Tibial artery (tissue), 4 donors: ENCODE measurements around the gene SLC17A6.

Experiments
- DNase-seq, 2 donors: peaks; one replicate each; pipeline ENCODE4 v3.0.0-alpha.2; 2019
- H3K27ac ChIP-seq, 2 donors: fragments of 200-600 bp; sonication (generic) in 1 of 2; 1 replicate in 1 of 2; 2 replicates in 1 of 2; pipeline ENCODE4 v1.5.1; 2018 to 2019; ENCODE audit warnings: mild to moderate bottlenecking in 1 of 2
- H3K27me3 ChIP-seq, 2 donors: fragments of 200-600 bp; sonication (generic) in 1 of 2; one replicate each; pipeline versions ENCODE4 v1.5.1 to v1.6.0; 2016 to 2019
- H3K36me3 ChIP-seq, 3 donors: fragments of 200-600 bp; sonication (generic) in 2 of 3; one replicate each; pipeline ENCODE4 v1.5.1; 2016 to 2019; ENCODE audit warnings: mild to moderate bottlenecking in 2 of 3
- H3K4me1 ChIP-seq, 4 donors: fragments of 200-600 bp; sonication (generic) in 2 of 4; 1 replicate in 3 of 4; 2 replicates in 1 of 4; pipeline ENCODE4 v1.5.1; 2016 to 2019
- H3K4me3 ChIP-seq, 2 donors: fragments of 200-600 bp; sonication (generic) in 1 of 2; 1 replicate in 1 of 2; 2 replicates in 1 of 2; pipeline ENCODE4 v1.5.1; 2018 to 2019; ENCODE audit warnings: mild to moderate bottlenecking in 2 of 2
- H3K9me3 ChIP-seq, 3 donors: fragments of 200-600 bp; sonication (generic) in 1 of 3; one replicate each; pipeline ENCODE4 v1.5.1; 2016 to 2019
- CTCF ChIP-seq, 2 experiments: fragments of 200-600 bp in 1 of 2; fragments of 450-650 bp in 1 of 2; IDR thresholded peaks; one replicate each; pipeline ENCODE4 v1.5.1; 2017 to 2019; ENCODE audit warnings: antibody characterized with exemption in 2 of 2, mild to moderate bottlenecking in 1 of 2, moderate library complexity in 1 of 2
- intact Hi-C: fragments of 100-400 bp; cut with DNase I; formaldehyde crosslinking; loops from one replicate; pipeline ENCODE4 v1.15.0; 2023; ENCODE audit warnings: low total_unique reads

SLC17A6 gene

GRCh38 chr11:22389526-22390282, 51.5 kb downstream of the SLC17A6 start:
- H3K36me3 ChIP-seq = no peaks in the 10 kb centered on the region
- H3K27ac ChIP-seq = no peak overlapping the region
- no peak for TF ChIP-seq CTCF (IDR thresholded peaks at IDR 0.05)
- H3K27me3 ChIP-seq = no peaks in the 10 kb centered on the region
- no peak overlapping the region for H3K4me3 ChIP-seq
- no peaks in the 10 kb centered on the region for H3K4me1 ChIP-seq
- intact Hi-C loops = no loop called here
- H3K9me3 ChIP-seq = no peaks in the 10 kb centered on the region
- no peak for DNase-seq

GRCh38 chr11:22390283-22390655, 52.1 kb downstream of the SLC17A6 start:
- no peaks in the 10 kb centered on the region for H3K9me3 ChIP-seq
- TF ChIP-seq CTCF (IDR thresholded peaks at IDR 0.05) = no peak
- DNase-seq = no peak
- no peaks in the 10 kb centered on the region for H3K27me3 ChIP-seq
- no peaks in the 10 kb centered on the region for H3K4me1 ChIP-seq
- no peak overlapping the region for H3K4me3 ChIP-seq
- no peak overlapping the region for H3K27ac ChIP-seq
- intact Hi-C loops = no loop called here
- no peaks in the 10 kb centered on the region for H3K36me3 ChIP-seq

- no peaks in the 10 kb centered on the region for H3K9me3 ChIP-seq
- H3K36me3 ChIP-seq = no peaks in the 10 kb centered on the region
- no peak for TF ChIP-seq CTCF (IDR thresholded peaks at IDR 0.05)
- intact Hi-C loops = no loop called here
- no peak for DNase-seq
- no peak overlapping the region for H3K4me3 ChIP-seq
- no peaks in the 10 kb centered on the region for H3K4me1 ChIP-seq
- H3K27me3 ChIP-seq = no peaks in the 10 kb centered on the region
- H3K27ac ChIP-seq = no peak overlapping the region
Measured at GRCh38 chr11:22392561-22392960, 54.4 kb downstream of the SLC17A6 start.

- intact Hi-C loops = no loop called here
Measured at GRCh38 chr11:22405377-22405776, 67.2 kb downstream of the SLC17A6 start.

GRCh38 chr11:22407267-22407666, 69.1 kb downstream of the SLC17A6 start:
- no peak for TF ChIP-seq CTCF (IDR thresholded peaks at IDR 0.05)
- Histone ChIP-seq H3K4me3 (no peak overlapping the region), H3K27ac (no peak overlapping the region), H3K4me1 (no peaks in the 10 kb centered on the region), H3K9me3 (no peaks in the 10 kb centered on the region), H3K27me3 (no peaks in the 10 kb centered on the region), H3K36me3 (no peaks in the 10 kb centered on the region)
- intact Hi-C loops = no loop called here
- no peak for DNase-seq

More at GRCh38 chr11:22405377-22405776, 67.2 kb downstream of the SLC17A6 start:
- no peaks in the 10 kb centered on the region for H3K36me3 ChIP-seq
- H3K4me1 ChIP-seq = no peaks in the 10 kb centered on the region
- no peak overlapping the region for H3K4me3 ChIP-seq
- DNase-seq = no peak
- TF ChIP-seq CTCF (IDR thresholded peaks at IDR 0.05) = no peak
- no peaks in the 10 kb centered on the region for H3K9me3 ChIP-seq
- H3K27me3 ChIP-seq = no peaks in the 10 kb centered on the region
- H3K27ac ChIP-seq = no peak overlapping the region
